ENCODE data around the gene TSPAN13. TPM values are rescaled to one million over a fixed set of nuclear protein-coding genes. Genes with fewer than 3 reads are reported as not detected.

TSPAN13 gene
- total and polyA plus RNA-seq, 2 of the 8 experiments (the other 6 are each of a cell fraction or from before 2014, with no cell fraction given), result 15.3 to 28.1 TPM

- Histone ChIP-seq H3K36me3 (ENCODE audit: control insufficient read depth in 2 of 4, insufficient read depth in 4 of 4, low read length in 3 of 4) (no peaks in the 10 kb centered on the region; a peak in 1 of 8 replicates), H2BK20ac (ENCODE audit: low read length) (no peak overlapping the region), H4K5ac (ENCODE audit: insufficient read length, low read depth, low read length) (no peak overlapping the region), H3K4ac (replicated peaks; ENCODE audit: insufficient read length, low read depth, low read length) (no peak overlapping the region), H2BK15ac (ENCODE audit: low read length) (no peak overlapping the region), H3K79me2 (ENCODE audit: control insufficient read depth in 1 of 2, insufficient read depth in 2 of 2, low read length in 2 of 2) (no peaks in the 10 kb centered on the region), H3K23me2 (ENCODE audit: low read depth, low read length) (no peaks in the 10 kb centered on the region; the same call in 1 of the 2 replicates), H3K27me3 (replicated peaks in 1 of 4; ENCODE audit: control insufficient read depth in 3 of 4, extremely low read depth in 1 of 4, insufficient read depth in 3 of 4, low read length in 3 of 4) (no peaks in the 10 kb centered on the region), H3K18ac (ENCODE audit: extremely low read depth, low read length) (no peak overlapping the region), H2AK5ac (ENCODE audit: low read depth, low read length) (no peak overlapping the region), H2BK12ac (ENCODE audit: low read depth, low read length) (no peak overlapping the region), H3K27ac (ENCODE audit: low read depth, low read length) (no peak overlapping the region), H4K91ac (replicated peaks; ENCODE audit: insufficient read length, low read length) (no peak overlapping the region), H4K8ac (ENCODE audit: extremely low read depth, insufficient read depth, low read length) (no peak overlapping the region), H3K9me3 (ENCODE audit: insufficient read depth in 2 of 2, low read depth in 1 of 2, low read length in 1 of 2) (no peaks in the 10 kb centered on the region), H3K14ac (ENCODE audit: insufficient read length) (no peak overlapping the region), H2AFZ (ENCODE audit: low read length) (no peak overlapping the region), H3K9ac (replicated peaks in 1 of 4; ENCODE audit: extremely low read depth in 1 of 4, low read depth in 3 of 4, low read length in 3 of 4) (no peak overlapping the region), H2BK5ac (ENCODE audit: low read depth, low read length) (no peak overlapping the region), H3K23ac (ENCODE audit: insufficient read length) (no peak overlapping the region), H3K4me2 (ENCODE audit: insufficient read depth in 1 of 2, low read depth in 2 of 2, low read length in 2 of 2) (no peak overlapping the region), H2BK120ac (replicated peaks; ENCODE audit: low read depth, low read length) (no peak overlapping the region), H4K20me1 (replicated peaks in 1 of 2; ENCODE audit: control insufficient read depth in 1 of 2, insufficient read depth in 2 of 2, low read length in 2 of 2) (no peaks in the 10 kb centered on the region), H3K79me1 (ENCODE audit: low read depth, low read length) (no peaks in the 10 kb centered on the region), H3K4me1 (replicated peaks in 1 of 4; ENCODE audit: control insufficient read depth in 3 of 4, insufficient read depth in 4 of 4, low read length in 3 of 4) (no peaks in the 10 kb centered on the region), H3K56ac (replicated peaks; ENCODE audit: insufficient read length, low read depth, low read length) (no peak overlapping the region), H3K4me3 (ENCODE audit: extremely low read depth in 1 of 4, insufficient read depth in 2 of 4, low read depth in 3 of 4, low read length in 4 of 4) (no peak overlapping the region)
- DNase-seq (ENCODE audit: low read depth in 1 of 2, low spot score in 2 of 2) (no peak), FAIRE-seq (no peak)
- 90% methylated on average over 4 of the region's 4 CpGs; no CpG with 5 or more reads in 1 of the 2 experiments for WGBS, 2 experiments (ENCODE audit: extremely low coverage in 1 of 2, insufficient coverage in 1 of 2, insufficient read length in 1 of 2, insufficient replicate concordance in 2 of 2, low coverage in 1 of 2, low lambda C conversion rate in 2 of 2, missing lambda C conversion rate in 1 of 2)
- CTCF ChIA-PET (ENCODE audit: partially characterized antibody), result interaction anchor here (0.9 to 1.2 kb wide), 2 partner anchors 32 to 72 kb away, joined by 3 read pairs; no protein-coding TSS in a partner anchor
- POLR2A ChIA-PET (ENCODE audit: partially characterized antibody), result no interaction called here
- TF ChIP-seq TEAD4 (IDR thresholded peaks at IDR 0.05; ENCODE audit: low read depth, low read length), result no peak
- TF ChIP-seq RNF2 (IDR thresholded peaks at IDR 0.05; ENCODE audit: borderline replicate concordance, low read depth, low read length, missing control alignments, poor library complexity, severe bottlenecking), result no peak
- no peak for TF ChIP-seq SIX5 (IDR thresholded peaks at IDR 0.05; ENCODE audit: low read depth, low read length)
- TF ChIP-seq RBBP5 (IDR thresholded peaks at IDR 0.05; ENCODE audit: borderline replicate concordance, low read depth, low read length), result no peak
- TF ChIP-seq CTBP2 (IDR thresholded peaks at IDR 0.05; ENCODE audit: borderline replicate concordance, insufficient read depth, insufficient read length, low read length), result no peak
- TF ChIP-seq SP1 (IDR thresholded peaks at IDR 0.05; ENCODE audit: low read depth, low read length), result no peak
- TF ChIP-seq KDM4A (IDR thresholded peaks at IDR 0.05; ENCODE audit: low read depth, low read length, severe bottlenecking), result no peak
- no peak for TF ChIP-seq MAFK (IDR thresholded peaks at IDR 0.05; ENCODE audit: low read depth, low read length)
- TF ChIP-seq SP2 (IDR thresholded peaks at IDR 0.05; ENCODE audit: low read length), result no peak
- no peak for TF ChIP-seq POLR2AphosphoS5 (IDR thresholded peaks at IDR 0.05; ENCODE audit: low read depth, low read length)
- TF ChIP-seq POU5F1 (IDR thresholded peaks at IDR 0.05; ENCODE audit: low read depth, low read length), result no peak
- no peak for TF ChIP-seq NANOG (IDR thresholded peaks at IDR 0.05; ENCODE audit: insufficient read depth, low read depth, low read length, poor library complexity, severe bottlenecking)
- no peak for TF ChIP-seq ATF2 (IDR thresholded peaks at IDR 0.05; ENCODE audit: low read length)
These were observed 25.8 kb upstream of the TSPAN13 start for GRCh38 chr7:16727736-16728135.
